ENCODE results near the gene TSPAN5.

Gene TSPAN5

GRCh38 chr4:98672583-98673287 is 14.3 kb upstream of the TSPAN5 start:
- DNase-seq: no peak

- DNase-seq: no peak
Observed at GRCh38 chr4:98671131-98671530, 12.7 kb upstream of the TSPAN5 start.

- no peak for DNase-seq
Observed at GRCh38 chr4:98670186-98670585, 11.8 kb upstream of the TSPAN5 start.

- DNase-seq: no peak
Observed at GRCh38 chr4:98669577-98669976, 11.2 kb upstream of the TSPAN5 start.

- no peak for DNase-seq
Observed at GRCh38 chr4:98664959-98665358, 6.5 kb upstream of the TSPAN5 start.

GRCh38 chr4:98663226-98664006 is 5.0 kb upstream of the TSPAN5 start:
- no peak for DNase-seq

- DNase-seq: no peak
Observed at GRCh38 chr4:98662626-98663225, 4.3 kb upstream of the TSPAN5 start.

- DNase-seq: no peak
Observed at GRCh38 chr4:98662055-98662453, 3.6 kb upstream of the TSPAN5 start.

GRCh38 chr4:98661371-98662054 is 3.1 kb upstream of the TSPAN5 start:
- no peak for DNase-seq

- DNase-seq: no peak
Observed at GRCh38 chr4:98659741-98660462, 1.5 kb upstream of the TSPAN5 start.

GRCh38 chr4:98659106-98659592 is 738 bp upstream of the TSPAN5 start:
- peak; percentile 20 for DNase-seq

GRCh38 chr4:98657531-98658286 is 702 bp downstream of the TSPAN5 start:
- DNase-seq: no peak

- DNase-seq: no peak
Observed at GRCh38 chr4:98656886-98657285, 1.5 kb downstream of the TSPAN5 start.

GRCh38 chr4:98656443-98656842 is 2.0 kb downstream of the TSPAN5 start:
- no peak for DNase-seq

GRCh38 chr4:98653890-98654867 is 4.2 kb downstream of the TSPAN5 start:
- DNase-seq: peak; percentile 70

GRCh38 chr4:98652996-98653395 is 5.4 kb downstream of the TSPAN5 start:
- DNase-seq: peak; percentile 53

- no peak for DNase-seq
Observed at GRCh38 chr4:98648602-98649001, 9.8 kb downstream of the TSPAN5 start.

GRCh38 chr4:98646422-98646821 is 12.0 kb downstream of the TSPAN5 start:
- DNase-seq: no peak

GRCh38 chr4:98645527-98645926 is 12.9 kb downstream of the TSPAN5 start:
- DNase-seq: no peak

GRCh38 chr4:98643755-98644154 is 14.7 kb downstream of the TSPAN5 start:
- no peak for DNase-seq

Measured in amniotic stem cell (primary cell).